IPS-20b (cell line): Measurements from ENCODE around the gene PHF21B.

Experiments
- H3K27ac ChIP-seq: one replicate; pipeline ENCODE4 v1.5.1; 2013; ENCODE audit warnings: low read length
- H3K27me3 ChIP-seq: 2 replicates; pipeline ENCODE4 v1.6.1; 2013; ENCODE audit warnings: mild to moderate bottlenecking, low read length, inconsistent platforms; ENCODE audit not compliant: insufficient read depth
- H3K36me3 ChIP-seq: 2 replicates; pipeline ENCODE4 v1.6.1; 2013; ENCODE audit warnings: low read depth, mild to moderate bottlenecking, inconsistent platforms, low read length, moderate library complexity; ENCODE audit not compliant: insufficient read depth
- H3K4me1 ChIP-seq: 2 replicates; pipeline ENCODE4 v1.6.1; 2013; ENCODE audit warnings: mild to moderate bottlenecking, control low read depth, inconsistent platforms, low read length, moderate library complexity; ENCODE audit not compliant: insufficient read depth
- H3K4me3 ChIP-seq: 2 replicates; pipeline ENCODE4 v1.5.1; 2013; ENCODE audit warnings: mild to moderate bottlenecking, low read length, inconsistent platforms
- H3K9ac ChIP-seq: 2 replicates; pipeline ENCODE4 v1.6.1; 2013; ENCODE audit warnings: low read depth, mild to moderate bottlenecking, inconsistent platforms, low read length, moderate library complexity
- H3K9me3 ChIP-seq: 2 replicates; pipeline ENCODE4 v1.6.1; 2013; ENCODE audit warnings: mild to moderate bottlenecking, low read depth, low read length, inconsistent platforms; ENCODE audit not compliant: insufficient read depth

Gene PHF21B

DNA sequence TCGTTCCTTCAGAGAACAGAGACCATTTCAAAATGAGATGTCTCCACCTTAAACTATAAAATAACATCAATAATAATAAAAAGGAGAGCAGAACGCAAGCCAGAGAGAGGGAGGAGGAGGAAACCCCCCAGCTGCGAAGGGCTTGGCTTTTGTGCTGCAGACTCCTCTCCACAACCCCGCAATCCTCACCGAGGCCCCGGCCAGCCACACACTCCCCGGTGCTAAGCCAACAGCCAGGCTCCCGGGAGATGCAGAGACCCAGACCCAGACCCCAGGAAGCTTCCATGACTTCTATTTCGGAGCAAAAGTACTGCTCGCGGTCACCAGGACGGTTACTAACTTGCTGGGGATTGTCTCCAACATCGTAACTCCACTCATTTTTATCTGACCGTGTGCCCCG lies 10.6 kb downstream of the PHF21B start:
- H3K27me3 ChIP-seq = no peaks in the 10 kb centered on the region
- no peak overlapping the region for H3K27ac ChIP-seq
- H3K9me3 ChIP-seq = no peaks in the 10 kb centered on the region
- H3K4me3 ChIP-seq = no peak overlapping the region
- peaks cover 4% of the 10 kb centered on the region; the same call in 1 of the 2 replicates for H3K4me1 ChIP-seq
- peaks cover 72% of the 10 kb centered on the region for H3K36me3 ChIP-seq
- no peak overlapping the region for H3K9ac ChIP-seq

DNA sequence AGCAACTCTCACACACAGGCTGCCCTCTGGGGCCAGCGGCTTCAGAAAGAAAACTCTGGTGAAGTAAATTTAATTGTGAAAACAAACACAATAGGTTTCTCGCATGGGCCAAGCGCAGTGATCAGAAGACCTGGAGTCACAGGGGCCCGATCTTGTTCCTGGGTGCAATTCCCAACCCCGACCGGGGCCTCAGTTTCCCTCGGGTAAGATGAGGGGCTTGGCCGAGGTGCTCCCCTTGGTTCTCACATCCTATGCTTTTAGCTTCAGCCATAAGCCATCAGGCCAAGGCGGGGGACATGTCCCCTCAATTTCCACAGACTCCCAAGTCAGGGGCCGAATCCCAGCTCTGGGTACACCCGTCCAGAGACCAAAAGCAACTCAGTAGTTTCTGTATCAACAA lies 11.5 kb downstream of the PHF21B start:
- Histone ChIP-seq H3K27ac (no peak overlapping the region), H3K9ac (no peak overlapping the region), H3K36me3 (peaks cover 71% of the 10 kb centered on the region), H3K4me1 (peaks cover under 1% of the 10 kb centered on the region; the same call in 1 of the 2 replicates), H3K9me3 (no peaks in the 10 kb centered on the region), H3K4me3 (no peak overlapping the region), H3K27me3 (no peaks in the 10 kb centered on the region)

GRCh38 chr22:44997060-44997459 lies 12.7 kb downstream of the PHF21B start:
- peaks cover 68% of the 10 kb centered on the region for H3K36me3 ChIP-seq
- H3K9ac ChIP-seq = no peak overlapping the region
- no peak overlapping the region for H3K4me3 ChIP-seq
- no peaks in the 10 kb centered on the region for H3K9me3 ChIP-seq
- no peaks in the 10 kb centered on the region for H3K27me3 ChIP-seq
- H3K27ac ChIP-seq = no peak overlapping the region
- no peaks in the 10 kb centered on the region for H3K4me1 ChIP-seq

- Histone ChIP-seq H3K36me3 (peaks cover 68% of the 10 kb centered on the region), H3K27me3 (no peaks in the 10 kb centered on the region), H3K27ac (no peak overlapping the region), H3K9ac (no peak overlapping the region), H3K4me1 (no peaks in the 10 kb centered on the region), H3K9me3 (no peaks in the 10 kb centered on the region), H3K4me3 (no peak overlapping the region)
These were observed 13.2 kb downstream of the PHF21B start for GRCh38 chr22:44996648-44997047.

- Histone ChIP-seq H3K4me3 (no peak overlapping the region), H3K27ac (no peak overlapping the region), H3K27me3 (no peaks in the 10 kb centered on the region), H3K4me1 (no peaks in the 10 kb centered on the region), H3K9ac (no peak overlapping the region), H3K9me3 (no peaks in the 10 kb centered on the region), H3K36me3 (peaks cover 68% of the 10 kb centered on the region)
These were observed 13.7 kb downstream of the PHF21B start for GRCh38 chr22:44996120-44996519.

DNA sequence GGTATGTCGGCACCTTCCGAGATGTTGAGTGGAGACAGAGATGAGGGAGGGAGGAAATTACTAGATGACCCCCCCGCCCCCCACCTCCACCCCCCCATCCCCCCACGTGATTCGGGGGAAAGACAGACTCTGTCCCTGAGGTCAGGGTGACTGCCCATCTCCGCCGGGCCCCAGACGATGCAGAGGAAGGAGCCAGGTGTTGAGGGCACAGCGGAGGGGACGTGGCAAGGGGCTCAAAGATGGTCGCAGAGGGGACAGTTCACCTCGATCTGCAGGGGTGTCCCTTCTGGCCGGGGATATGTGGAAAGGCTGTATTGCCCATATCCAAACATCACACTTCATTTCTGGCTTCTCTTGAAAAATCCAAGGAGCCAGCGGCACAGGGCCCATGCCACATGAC lies 14.1 kb downstream of the PHF21B start:
- Histone ChIP-seq H3K27me3 (no peaks in the 10 kb centered on the region), H3K4me3 (no peak overlapping the region), H3K9ac (no peak overlapping the region), H3K27ac (no peak overlapping the region), H3K9me3 (no peaks in the 10 kb centered on the region), H3K36me3 (peaks cover 68% of the 10 kb centered on the region), H3K4me1 (no peaks in the 10 kb centered on the region)

GRCh38 chr22:44995105-44995514 lies 14.7 kb downstream of the PHF21B start:
- Histone ChIP-seq H3K36me3 (peaks cover 63% of the 10 kb centered on the region), H3K4me1 (no peaks in the 10 kb centered on the region), H3K4me3 (no peak overlapping the region), H3K27me3 (no peaks in the 10 kb centered on the region), H3K9me3 (no peaks in the 10 kb centered on the region), H3K27ac (no peak overlapping the region), H3K9ac (no peak overlapping the region)

GRCh38 chr22:44994399-44995104 lies 15.3 kb downstream of the PHF21B start:
- Histone ChIP-seq H3K9ac (no peak overlapping the region), H3K4me3 (no peak overlapping the region), H3K27me3 (no peaks in the 10 kb centered on the region), H3K9me3 (no peaks in the 10 kb centered on the region), H3K27ac (no peak overlapping the region), H3K36me3 (peaks cover 58% of the 10 kb centered on the region), H3K4me1 (no peaks in the 10 kb centered on the region)

DNA sequence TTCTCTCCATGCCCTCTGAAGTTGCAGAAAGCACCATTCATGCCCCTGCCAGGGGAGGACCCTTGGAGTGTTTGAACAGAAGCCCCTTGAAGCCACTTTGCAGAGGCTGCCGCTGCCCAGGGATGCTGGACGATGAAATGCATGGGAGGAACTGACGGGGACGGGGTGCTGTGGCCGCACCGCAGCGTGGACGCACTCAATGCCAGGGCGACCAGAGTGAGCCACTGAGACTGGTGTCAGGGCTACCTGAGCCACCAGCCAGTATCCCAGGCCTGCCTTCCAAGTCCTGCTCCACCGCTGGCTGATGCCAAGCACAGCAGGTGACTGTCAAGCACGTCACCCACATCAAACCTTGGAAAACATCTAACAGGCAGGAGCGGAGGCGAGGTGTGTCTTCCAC lies 17.6 kb downstream of the PHF21B start:
- no peak overlapping the region for H3K27ac ChIP-seq
- peaks cover 58% of the 10 kb centered on the region for H3K36me3 ChIP-seq
- H3K27me3 ChIP-seq = no peaks in the 10 kb centered on the region
- H3K4me3 ChIP-seq = no peak overlapping the region
- H3K9ac ChIP-seq = no peak overlapping the region
- H3K9me3 ChIP-seq = no peaks in the 10 kb centered on the region
- no peaks in the 10 kb centered on the region for H3K4me1 ChIP-seq

- Histone ChIP-seq H3K36me3 (peaks cover 64% of the 10 kb centered on the region), H3K9ac (no peak overlapping the region), H3K27ac (no peak overlapping the region), H3K9me3 (no peaks in the 10 kb centered on the region), H3K4me3 (no peak overlapping the region), H3K27me3 (no peaks in the 10 kb centered on the region), H3K4me1 (no peaks in the 10 kb centered on the region)
These were observed 18.6 kb downstream of the PHF21B start for GRCh38 chr22:44991218-44991617.

DNA sequence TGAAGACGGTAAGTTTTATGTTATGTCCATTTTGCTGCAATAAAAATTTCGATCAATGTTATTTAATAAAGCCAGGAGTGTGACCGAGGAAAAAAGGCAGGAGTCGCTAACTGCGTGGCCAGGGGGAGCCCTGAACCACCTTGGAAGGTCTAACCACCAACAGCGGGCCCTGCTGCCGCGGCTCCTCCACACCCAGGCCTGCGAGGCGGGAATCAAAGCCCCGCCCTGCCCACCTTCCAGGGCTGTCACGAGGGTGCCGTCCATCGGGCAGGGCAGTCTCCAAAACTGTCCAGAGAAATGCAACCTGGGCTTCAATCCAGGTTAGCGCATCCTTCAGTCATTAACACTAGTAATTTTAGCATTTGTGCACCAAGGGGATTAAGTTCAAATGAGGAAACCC lies 19.0 kb downstream of the PHF21B start:
- H3K27me3 ChIP-seq = no peaks in the 10 kb centered on the region
- H3K36me3 ChIP-seq = peaks cover 68% of the 10 kb centered on the region
- no peaks in the 10 kb centered on the region for H3K4me1 ChIP-seq
- H3K9me3 ChIP-seq = no peaks in the 10 kb centered on the region
- no peak overlapping the region for H3K9ac ChIP-seq
- H3K27ac ChIP-seq = no peak overlapping the region
- no peak overlapping the region for H3K4me3 ChIP-seq

GRCh38 chr22:44990328-44990727 lies 19.5 kb downstream of the PHF21B start:
- Histone ChIP-seq H3K4me1 (no peaks in the 10 kb centered on the region), H3K9ac (no peak overlapping the region), H3K9me3 (no peaks in the 10 kb centered on the region), H3K4me3 (no peak overlapping the region), H3K27me3 (no peaks in the 10 kb centered on the region), H3K36me3 (peaks cover 73% of the 10 kb centered on the region), H3K27ac (no peak overlapping the region)
